MM.1S (cell line): ENCODE measurements around the gene TRPV4.
A peak's percentile ranks its signal among the peaks of the same experiment; 100 is the strongest.

Experiments used
- DNase-seq: peaks from one replicate; pipeline ENCODE4 v3.0.0-alpha.2; 2015
- H2AFZ ChIP-seq: fragments of 300-600 bp; sonication (generic); 2 replicates; pipeline ENCODE4 v1.6.0; 2016; ENCODE audit warnings: antibody characterized with exemption, low read length
- H3F3A ChIP-seq: fragments of 300-600 bp; sonication (generic); 2 replicates; pipeline ENCODE4 v1.6.1; 2016; ENCODE audit warnings: mild to moderate bottlenecking, antibody characterized with exemption, low read length, moderate library complexity, mixed read lengths; ENCODE audit not compliant: insufficient read depth
- H3K27ac ChIP-seq: fragments of 300-600 bp; sonication (generic); 2 replicates; pipeline ENCODE4 v1.5.1; 2016; ENCODE audit warnings: mild to moderate bottlenecking, low read length
- H3K27me3 ChIP-seq: fragments of 300-600 bp; sonication (generic); replicated peaks from 2 replicates; pipeline ENCODE4 v1.6.0; 2016; ENCODE audit warnings: low read length; ENCODE audit not compliant: insufficient read depth
- H3K36me3 ChIP-seq: fragments of 300-600 bp; sonication (generic); replicated peaks from 2 replicates; pipeline ENCODE4 v1.6.1; 2016; ENCODE audit warnings: mild to moderate bottlenecking, low read length, mixed read lengths; ENCODE audit not compliant: insufficient read depth
- H3K4me1 ChIP-seq: fragments of 300-600 bp; sonication (generic); 2 replicates; pipeline ENCODE4 v1.6.1; 2016; ENCODE audit warnings: low read length, mixed read lengths
- H3K4me2 ChIP-seq: fragments of 300-600 bp; sonication (generic); 2 replicates; pipeline ENCODE4 v1.6.0; 2016; ENCODE audit warnings: low read depth, low read length
- H3K4me3 ChIP-seq: fragments of 300-600 bp; sonication (generic); 2 replicates; pipeline ENCODE4 v1.5.1; 2016; ENCODE audit warnings: low read length, mixed read lengths
- H3K79me2 ChIP-seq: fragments of 300-600 bp; sonication (generic); 2 replicates; pipeline ENCODE4 v1.6.1; 2016; ENCODE audit warnings: mixed run types, low read length, mixed read lengths
- H3K9ac ChIP-seq: fragments of 300-600 bp; sonication (generic); 2 replicates; pipeline ENCODE4 v1.6.1; 2016; ENCODE audit warnings: low read length, mixed read lengths
- H3K9me2 ChIP-seq: fragments of 300-600 bp; sonication (generic); replicated peaks from 2 replicates; pipeline ENCODE4 v1.6.1; 2016; ENCODE audit warnings: mild to moderate bottlenecking, low read length, mixed read lengths; ENCODE audit not compliant: insufficient read depth
- H3K9me3 ChIP-seq: fragments of 300-600 bp; sonication (generic); replicated peaks from 2 replicates; pipeline ENCODE4 v1.6.1; 2016; ENCODE audit warnings: mild to moderate bottlenecking, low read length, mixed read lengths; ENCODE audit not compliant: insufficient read depth
- H4K20me1 ChIP-seq: fragments of 300-600 bp; sonication (generic); 2 replicates; pipeline ENCODE4 v1.6.1; 2016; ENCODE audit warnings: mild to moderate bottlenecking, low read length, moderate library complexity, mixed read lengths; ENCODE audit not compliant: insufficient read depth
- CTCF ChIP-seq: fragments of 300-600 bp; sonication (generic); IDR thresholded peaks from 2 replicates; pipeline ENCODE4 v1.5.1; 2016; ENCODE audit warnings: antibody characterized with exemption, low read length, mixed read lengths
- EZH2 ChIP-seq: fragments of 300-600 bp; sonication (generic); optimal IDR thresholded peaks from 2 replicates; pipeline ENCODE3; 2017; ENCODE audit warnings: low read depth, mild to moderate bottlenecking, antibody characterized with exemption, low read length, mixed read lengths
- EZH2phosphoT487 ChIP-seq: fragments of 300-600 bp; sonication (generic); IDR thresholded peaks from 2 replicates; pipeline ENCODE4 v1.6.1; 2018; ENCODE audit warnings: antibody characterized with exemption, low read length

TRPV4 gene

GRCh38 chr12:109880043-109880931 lies 47.1 kb upstream of the TRPV4 start, which contains the start of gene GLTP:
TSS of gene GLTP (minus strand) at chr12:109880541. CDS start at chr12:109880374, 167 bp downstream.
- DNase-seq, result peak; percentile 76
- peak within 1 kb of the TSS; percentile 53 for H2AFZ ChIP-seq
- peak within 1 kb of the TSS; percentile 79 for H3K4me2 ChIP-seq
- peak within 1 kb of the TSS; percentile 60 for H3K9ac ChIP-seq
- H3F3A ChIP-seq, result peaks cover 11% of the 10 kb centered on the region
- no peaks in the 10 kb centered on the region for H4K20me1 ChIP-seq
- H3K4me3 ChIP-seq, result peak within 1 kb of the TSS; percentile 79
- TF ChIP-seq EZH2 (no peak), CTCF (no peak), EZH2phosphoT487 (no peak)
- H3K9me3 ChIP-seq, result no peaks in the 10 kb centered on the region
- H3K27me3 ChIP-seq, result no peaks in the 10 kb centered on the region
- peaks cover 21% of the 10 kb centered on the region for H3K4me1 ChIP-seq
- H3K9me2 ChIP-seq, result no peaks in the 10 kb centered on the region
- no peaks in the 10 kb centered on the region for H3K36me3 ChIP-seq
- peaks cover 31% of the 10 kb centered on the region for H3K79me2 ChIP-seq
- H3K27ac ChIP-seq, result no peak within 1 kb of the TSS

- H3K9ac ChIP-seq, result peak overlapping the region; percentile 60
- no peaks in the 10 kb centered on the region for H3K9me2 ChIP-seq
- H3K9me3 ChIP-seq, result no peaks in the 10 kb centered on the region
- peak overlapping the region; percentile 79 for H3K4me3 ChIP-seq
- H3K27ac ChIP-seq, result no peak overlapping the region
- peak overlapping the region; percentile 79 for H3K4me2 ChIP-seq
- peak overlapping the region; percentile 53; the same call in 1 of the 2 replicates for H2AFZ ChIP-seq
- H3K79me2 ChIP-seq, result peaks cover 38% of the 10 kb centered on the region
- H3K4me1 ChIP-seq, result peaks cover 27% of the 10 kb centered on the region
- H3F3A ChIP-seq, result peaks cover 13% of the 10 kb centered on the region
- no peak for TF ChIP-seq EZH2phosphoT487
- TF ChIP-seq EZH2, result no peak
- TF ChIP-seq CTCF, result no peak
- H3K36me3 ChIP-seq, result no peaks in the 10 kb centered on the region
- H4K20me1 ChIP-seq, result no peaks in the 10 kb centered on the region
- no peaks in the 10 kb centered on the region for H3K27me3 ChIP-seq
- no peak for DNase-seq
Measured at GRCh38 chr12:109879351-109880042, 46.3 kb upstream of the TRPV4 start.

- Histone ChIP-seq H3F3A (peaks cover 13% of the 10 kb centered on the region), H3K9me3 (no peaks in the 10 kb centered on the region), H3K79me2 (peaks cover 46% of the 10 kb centered on the region), H3K27me3 (no peaks in the 10 kb centered on the region), H3K9ac (no peak overlapping the region; the same call in 1 of the 2 replicates), H3K9me2 (no peaks in the 10 kb centered on the region), H3K27ac (no peak overlapping the region), H3K4me1 (peaks cover 27% of the 10 kb centered on the region), H4K20me1 (no peaks in the 10 kb centered on the region), H3K4me2 (peak overlapping the region; percentile 79), H3K36me3 (no peaks in the 10 kb centered on the region), H3K4me3 (peak overlapping the region; percentile 79), H2AFZ (no peak overlapping the region)
- no peak for TF ChIP-seq CTCF
- TF ChIP-seq EZH2phosphoT487, result no peak
- no peak for TF ChIP-seq EZH2
- DNase-seq, result no peak
Measured at GRCh38 chr12:109878749-109879148, 45.6 kb upstream of the TRPV4 start.
